Neuronal stem cell (in vitro differentiated cells): Measurements from ENCODE around the gene ESD. TPM values are rescaled to one million over a fixed set of nuclear protein-coding genes. Genes with fewer than 3 reads are reported as not detected.

ENCODE experiments used
- DNase-seq: peaks from one replicate; pipeline ENCODE4 v3.0.0-alpha.2; 2013; ENCODE audit warnings: low spot score
- H2AFZ ChIP-seq: one replicate; pipeline ENCODE4 v1.6.1; 2013; ENCODE audit warnings: mild to moderate bottlenecking, low read length, inconsistent platforms
- H2AK5ac ChIP-seq: 2 replicates; pipeline ENCODE4 v1.6.1; 2013; ENCODE audit warnings: low read depth, mild to moderate bottlenecking, inconsistent platforms, low read length, moderate library complexity, mixed read lengths
- H2BK120ac ChIP-seq: 2 replicates; pipeline ENCODE4 v1.6.1; 2013; ENCODE audit warnings: low read depth, mild to moderate bottlenecking, inconsistent platforms, low read length, moderate library complexity, mixed read lengths
- H2BK12ac ChIP-seq: one replicate; pipeline ENCODE4 v1.6.1; 2013; ENCODE audit warnings: low read length, inconsistent platforms
- H2BK15ac ChIP-seq: 2 replicates; pipeline ENCODE4 v1.6.1; 2013; ENCODE audit warnings: mild to moderate bottlenecking, low read length, inconsistent platforms, mixed read lengths
- H2BK5ac ChIP-seq: one replicate; pipeline ENCODE4 v1.6.1; 2013; ENCODE audit warnings: inconsistent platforms, mild to moderate bottlenecking, low read length, moderate library complexity
- H3K14ac ChIP-seq: one replicate; pipeline ENCODE4 v1.6.1; 2013; ENCODE audit warnings: low read length, inconsistent platforms
- H3K18ac ChIP-seq: 2 replicates; pipeline ENCODE4 v1.6.1; 2013; ENCODE audit warnings: low read length, inconsistent platforms
- H3K23ac ChIP-seq: 2 replicates; pipeline ENCODE4 v1.6.1; 2013; ENCODE audit warnings: low read depth, mild to moderate bottlenecking, mixed read lengths, low read length, inconsistent platforms; ENCODE audit not compliant: poor library complexity
- H3K27ac ChIP-seq: replicated peaks from 3 replicates; pipeline ENCODE4 v1.5.1; 2013; ENCODE audit warnings: low read length, inconsistent platforms
- H3K27me3 ChIP-seq, 3 experiments: 2 replicates each; pipeline ENCODE4 v1.6.1; 2013; ENCODE audit warnings: low read length in 3 of 3, mild to moderate bottlenecking in 2 of 3, inconsistent platforms in 1 of 3, low read depth in 1 of 3, mixed read lengths in 1 of 3, moderate library complexity in 1 of 3; ENCODE audit not compliant: control insufficient read depth in 3 of 3, insufficient read depth in 3 of 3
- H3K36me3 ChIP-seq, 2 donors: replicated peaks in 1 of 2; 2 replicates each; pipeline ENCODE4 v1.6.1; 2013; ENCODE audit warnings: low read length in 2 of 2; ENCODE audit not compliant: control insufficient read depth in 2 of 2, insufficient read depth in 2 of 2
- H3K4ac ChIP-seq: 2 replicates; pipeline ENCODE4 v1.6.1; 2013; ENCODE audit warnings: inconsistent platforms, mild to moderate bottlenecking, low read length, moderate library complexity
- H3K4me1 ChIP-seq, 2 donors: 1 replicate in 1 of 2; 2 replicates in 1 of 2; pipeline ENCODE4 v1.6.1; 2013; ENCODE audit warnings: low read length in 2 of 2, low read depth in 1 of 2; ENCODE audit not compliant: control insufficient read depth in 2 of 2, insufficient read depth in 1 of 2
- H3K4me2 ChIP-seq: one replicate; pipeline ENCODE4 v1.6.1; 2013; ENCODE audit warnings: mild to moderate bottlenecking, low read length, inconsistent platforms; ENCODE audit not compliant: insufficient read depth, poor library complexity, severe bottlenecking
- H3K4me3 ChIP-seq, 2 donors: 2 replicates each; pipeline ENCODE4 v1.5.1; 2013; ENCODE audit warnings: low read length in 2 of 2, mild to moderate bottlenecking in 2 of 2, inconsistent platforms in 1 of 2, moderate library complexity in 1 of 2
- H3K79me1 ChIP-seq: one replicate; pipeline ENCODE4 v1.6.1; 2013; ENCODE audit warnings: low read depth, mild to moderate bottlenecking, inconsistent platforms, low read length, moderate library complexity
- H3K9ac ChIP-seq: one replicate; pipeline ENCODE4 v1.6.1; 2013; ENCODE audit warnings: mild to moderate bottlenecking, low read depth, low read length, inconsistent platforms; ENCODE audit not compliant: poor library complexity
- H3K9me3 ChIP-seq, 2 donors: replicated peaks in 1 of 2; 2 replicates each; pipeline versions ENCODE3 to v1.6.1; 2013; ENCODE audit warnings: low read length in 2 of 2, mild to moderate bottlenecking in 2 of 2, inconsistent platforms in 1 of 2, low read depth in 1 of 2, mixed read lengths in 1 of 2, moderate library complexity in 1 of 2; ENCODE audit not compliant: control insufficient read depth in 2 of 2, insufficient read depth in 1 of 2
- H4K8ac ChIP-seq: one replicate; pipeline ENCODE4 v1.6.1; 2013; ENCODE audit warnings: low read depth, mild to moderate bottlenecking, inconsistent platforms, low read length, moderate library complexity
- H4K91ac ChIP-seq: one replicate; pipeline ENCODE4 v1.6.1; 2013; ENCODE audit warnings: low read length, low read depth, mild to moderate bottlenecking, inconsistent platforms; ENCODE audit not compliant: poor library complexity
- WGBS, 2 donors: extraction: QIAGEN DNeasy Blood & Tissue Kit; methylation state at CpG; one replicate each; pipeline ENCODE4 v1.1.7; 2013; ENCODE audit warnings: missing lambda C conversion rate in 2 of 2, mixed read lengths in 1 of 2; ENCODE audit not compliant: insufficient read length in 2 of 2, insufficient replicate concordance in 1 of 2; ENCODE audit errors: extremely low coverage in 2 of 2; 5-methylcytosine and 5-hydroxymethylcytosine counted together
- polyA plus RNA-seq, 2 experiments: library from polyadenylated mRNA; stranded (reverse); fragments of 200-250 nt; gene quantifications; one replicate each; pipeline ENCODE4 v1.2.3, GENCODE V29; 2013

ESD gene
- polyA plus RNA-seq (2013, experiment 1 of 2): 139 TPM
- 145 TPM for polyA plus RNA-seq (2013, experiment 2 of 2)

- peak within 1 kb of the TSS; percentile 14 for H2AK5ac ChIP-seq
- peak within 1 kb of the TSS; percentile 96 for H2BK5ac ChIP-seq
- H3K4me3 ChIP-seq: peak within 1 kb of the TSS; percentile 87 to 91
- H3K14ac ChIP-seq: peak within 1 kb of the TSS; percentile 90
- peak within 1 kb of the TSS; percentile 87 for H3K4ac ChIP-seq
- peak within 1 kb of the TSS; percentile 100 for H3K18ac ChIP-seq
- H3K4me1 ChIP-seq: peaks cover 2 to 7% of the 10 kb centered on the region in 2 donors
- H3K27me3 ChIP-seq: peaks cover 0 to 3% (median 0%) of the 10 kb centered on the region in 3 experiments
- H4K8ac ChIP-seq: peak within 1 kb of the TSS; percentile 88
- peak within 1 kb of the TSS; percentile 71 for H2BK15ac ChIP-seq
- H3K79me1 ChIP-seq: no peaks in the 10 kb centered on the region
- H3K36me3 ChIP-seq: peaks cover 0 to 34% of the 10 kb centered on the region in 2 donors
- H3K4me2 ChIP-seq: peak within 1 kb of the TSS; percentile 82
- peak within 1 kb of the TSS; percentile 81 for H3K27ac ChIP-seq
- no peaks in the 10 kb centered on the region for H3K9me3 ChIP-seq
- peak within 1 kb of the TSS; percentile 98 for H3K23ac ChIP-seq
- WGBS, 2 donors: no CpG with 5 or more reads among the region's 77 CpGs
- no peak within 1 kb of the TSS for H2BK12ac ChIP-seq
- peak within 1 kb of the TSS; percentile 95 for H2AFZ ChIP-seq
- peak within 1 kb of the TSS; percentile 94 for H4K91ac ChIP-seq
- H2BK120ac ChIP-seq: no peak within 1 kb of the TSS
- peak within 1 kb of the TSS; percentile 99 for H3K9ac ChIP-seq
- peak; percentile 73 for DNase-seq
Measured at GRCh38 chr13:46796515-46797474, at the start of gene ESD. Gene ESD, minus strand, starts transcription at chr13:46797161. Its CDS starts 5,748 bp downstream, at chr13:46791413.

GRCh38 chr13:46846726-46847125 lies 49.8 kb upstream of the ESD start:
- Histone ChIP-seq H3K14ac (no peak overlapping the region), H3K36me3 (no peaks in the 10 kb centered on the region), H3K27me3 (peaks cover 0 to 8% (median 0%) of the 10 kb centered on the region in 3 experiments), H2AFZ (peak overlapping the region; percentile 40), H3K9me3 (no peaks in the 10 kb centered on the region), H3K27ac (no peak overlapping the region), H2BK120ac (no peak overlapping the region), H2BK15ac (no peak overlapping the region), H2AK5ac (no peak overlapping the region), H3K4me1 (no peaks in the 10 kb centered on the region), H3K4ac (no peak overlapping the region), H2BK5ac (no peak overlapping the region), H3K4me2 (no peak overlapping the region), H3K4me3 (no peak overlapping the region), H4K91ac (no peak overlapping the region), H3K23ac (no peak overlapping the region), H3K79me1 (no peaks in the 10 kb centered on the region), H4K8ac (no peak overlapping the region), H3K18ac (no peak overlapping the region), H2BK12ac (no peak overlapping the region), H3K9ac (no peak overlapping the region)
- no peak for DNase-seq
- no CpG with 5 or more reads among the region's 2 CpGs for WGBS, 2 donors

- Histone ChIP-seq H4K8ac (no peak overlapping the region), H2BK12ac (no peak overlapping the region), H3K4me3 (no peak overlapping the region), H3K4ac (no peak overlapping the region), H2AK5ac (no peak overlapping the region), H3K18ac (no peak overlapping the region), H3K4me2 (no peak overlapping the region), H2AFZ (no peak overlapping the region), H3K23ac (no peak overlapping the region), H3K36me3 (no peaks in the 10 kb centered on the region), H2BK15ac (no peak overlapping the region), H3K14ac (no peak overlapping the region), H2BK5ac (no peak overlapping the region), H3K27ac (no peak overlapping the region), H3K4me1 (no peaks in the 10 kb centered on the region), H3K9me3 (no peaks in the 10 kb centered on the region), H3K79me1 (no peaks in the 10 kb centered on the region), H3K9ac (no peak overlapping the region), H4K91ac (no peak overlapping the region), H3K27me3 (peaks cover 0 to 8% (median 0%) of the 10 kb centered on the region in 3 experiments), H2BK120ac (no peak overlapping the region)
- no peak for DNase-seq
- no CpG with 5 or more reads among the region's 2 CpGs for WGBS, 2 donors
Measured at GRCh38 chr13:46845146-46845545, 48.2 kb upstream of the ESD start.

- H3K14ac ChIP-seq: no peak overlapping the region
- no peak overlapping the region for H3K18ac ChIP-seq
- no peaks in the 10 kb centered on the region for H3K9me3 ChIP-seq
- no peak overlapping the region for H3K4me3 ChIP-seq
- no peak overlapping the region for H2BK15ac ChIP-seq
- DNase-seq: no peak
- no peaks in the 10 kb centered on the region for H3K79me1 ChIP-seq
- no peak overlapping the region for H4K91ac ChIP-seq
- H4K8ac ChIP-seq: no peak overlapping the region
- H3K23ac ChIP-seq: no peak overlapping the region
- no peak overlapping the region for H3K27ac ChIP-seq
- no peak overlapping the region for H3K4ac ChIP-seq
- H2BK12ac ChIP-seq: no peak overlapping the region
- H2BK120ac ChIP-seq: no peak overlapping the region
- H3K4me1 ChIP-seq: no peaks in the 10 kb centered on the region
- no peak overlapping the region for H2BK5ac ChIP-seq
- no peaks in the 10 kb centered on the region for H3K36me3 ChIP-seq
- no CpG with 5 or more reads among the region's 4 CpGs for WGBS, 2 donors
- no peak overlapping the region for H3K4me2 ChIP-seq
- H2AFZ ChIP-seq: no peak overlapping the region
- no peak overlapping the region for H3K9ac ChIP-seq
- H3K27me3 ChIP-seq: peaks cover 0 to 8% (median 0%) of the 10 kb centered on the region in 3 experiments
- no peak overlapping the region for H2AK5ac ChIP-seq
Measured at GRCh38 chr13:46844431-46844830, 47.5 kb upstream of the ESD start.
